ENCODE results near the gene SEMA7A.

SEMA7A gene

DNA sequence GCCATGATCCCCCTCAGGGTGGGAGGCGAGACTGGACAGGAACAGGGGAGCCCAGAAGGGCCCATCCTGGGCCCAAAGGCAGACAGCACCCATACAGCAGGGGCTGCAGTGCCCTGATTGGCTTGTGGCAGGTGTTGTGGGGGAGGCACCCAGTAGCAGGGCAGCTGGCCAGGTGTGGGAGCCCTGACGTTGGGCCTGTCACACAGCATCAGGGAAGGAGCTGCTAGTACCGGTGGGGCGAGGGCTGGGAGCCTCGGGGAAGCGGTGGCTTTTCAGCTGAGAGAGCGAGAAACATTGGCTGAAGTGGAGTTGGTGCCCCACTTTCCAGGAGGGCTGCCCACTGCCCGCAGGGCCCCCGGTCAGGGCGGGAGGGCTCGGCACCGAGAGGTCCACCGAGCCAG is 46.6 kb downstream of the SEMA7A start:
- DNase-seq (ENCODE audit: low read depth): no peak

DNA sequence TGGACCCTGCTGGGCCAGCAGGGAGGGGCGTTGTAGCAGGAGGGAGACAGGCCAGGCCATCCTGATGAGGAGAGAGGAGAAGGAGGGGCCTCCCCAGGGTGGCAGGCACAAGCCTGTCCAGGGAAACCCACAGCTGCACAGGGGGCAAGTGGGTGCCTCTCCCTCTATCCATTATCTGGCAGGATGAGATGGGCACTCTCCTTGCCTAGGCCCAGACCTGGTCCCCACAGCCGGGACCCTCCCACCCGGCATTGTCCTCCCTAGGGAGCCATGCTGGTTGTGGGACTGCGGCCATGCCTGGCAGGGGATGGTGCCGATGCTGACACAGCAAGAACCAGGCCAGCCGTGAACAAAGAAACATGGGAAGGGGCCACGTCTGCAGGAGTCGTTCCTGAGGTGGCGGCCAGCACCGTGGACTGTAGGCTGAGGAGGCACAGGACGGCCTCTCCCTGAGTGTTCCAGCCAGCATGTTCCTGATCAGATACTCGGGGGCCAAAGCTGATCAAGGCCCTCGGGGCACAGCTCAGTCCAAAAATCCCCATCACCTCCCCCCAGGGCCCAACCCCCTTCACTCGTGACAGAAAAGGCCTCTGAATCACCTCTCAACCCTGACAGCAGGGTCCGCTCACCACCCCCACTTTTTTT is 47.1 kb downstream of the SEMA7A start:
- no peak for DNase-seq (ENCODE audit: low read depth)

DNA sequence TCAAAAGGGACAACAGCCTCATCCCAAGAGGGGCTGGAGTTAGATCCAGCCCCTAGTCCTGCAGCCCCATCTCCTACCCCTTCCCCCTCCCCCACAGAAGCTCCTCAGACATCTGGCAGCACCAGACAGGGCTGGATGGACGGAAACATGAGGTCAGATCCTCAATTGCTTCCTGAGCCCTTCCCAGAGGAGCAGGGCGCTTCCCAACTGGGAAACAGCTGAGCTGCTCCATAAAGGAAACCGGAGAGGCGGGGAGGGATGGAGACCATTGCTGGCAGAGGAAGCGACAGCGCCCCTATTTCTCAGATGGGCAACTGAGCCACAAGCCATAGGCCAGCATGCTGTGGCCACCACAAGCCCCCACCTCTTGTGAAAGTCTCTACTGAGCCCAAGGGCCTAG is 48.0 kb downstream of the SEMA7A start:
- no peak for DNase-seq (ENCODE audit: low read depth)

DNA sequence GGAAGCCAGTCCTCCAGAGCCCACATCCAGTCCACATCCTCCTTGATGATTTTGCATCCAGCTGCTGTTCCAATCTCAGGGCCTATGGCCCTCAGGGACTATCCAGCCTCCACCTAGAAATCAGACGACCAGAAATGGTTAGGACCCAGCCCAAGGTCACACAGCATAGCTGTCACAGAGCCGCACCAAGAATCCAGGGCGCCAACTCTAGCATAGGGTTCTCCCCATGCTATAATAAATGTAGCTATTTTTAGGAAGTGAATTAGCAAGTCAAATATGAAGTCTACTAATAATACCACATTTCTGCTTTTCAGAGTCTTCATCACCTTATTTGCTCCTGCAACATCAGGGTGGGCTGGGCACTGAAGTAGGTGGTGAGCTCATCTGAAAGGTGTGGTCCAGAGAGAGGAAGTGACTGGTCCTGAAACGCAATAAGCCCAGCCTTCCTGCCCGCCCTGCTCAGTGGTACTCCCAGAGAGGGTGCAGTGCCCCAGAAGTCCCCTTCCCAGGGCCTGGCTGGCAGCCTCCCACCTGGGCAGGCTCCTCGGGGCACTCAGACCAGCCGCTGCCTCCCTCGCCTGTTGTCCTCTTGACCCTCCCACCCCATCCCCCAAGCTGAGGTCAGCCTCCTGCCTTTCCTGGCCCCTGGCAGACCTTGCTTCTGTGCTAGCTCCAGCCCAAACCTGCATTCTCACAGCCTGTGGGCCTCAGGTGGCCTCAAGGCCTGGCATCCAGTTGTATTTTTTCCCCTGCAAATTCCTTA is 48.7 kb downstream of the SEMA7A start:
- no peak for DNase-seq (ENCODE audit: low read depth)

DNA sequence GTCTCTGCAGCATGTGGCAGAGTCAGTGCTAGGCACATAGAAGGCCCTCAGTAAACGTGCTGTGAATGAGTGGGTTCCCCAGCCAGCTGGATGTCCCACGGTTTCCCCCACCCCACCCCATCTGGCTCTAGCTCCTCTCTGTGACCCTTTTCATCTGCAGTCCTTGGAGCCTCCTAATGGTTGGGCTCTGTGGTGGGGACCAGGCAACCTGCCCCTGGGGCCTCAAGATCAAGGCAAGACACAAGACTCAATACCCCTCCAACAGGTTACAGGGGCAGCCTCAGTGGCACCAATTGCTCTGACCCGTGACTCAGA is 49.2 kb downstream of the SEMA7A start:
- no peak for DNase-seq (ENCODE audit: low read depth)

DNA sequence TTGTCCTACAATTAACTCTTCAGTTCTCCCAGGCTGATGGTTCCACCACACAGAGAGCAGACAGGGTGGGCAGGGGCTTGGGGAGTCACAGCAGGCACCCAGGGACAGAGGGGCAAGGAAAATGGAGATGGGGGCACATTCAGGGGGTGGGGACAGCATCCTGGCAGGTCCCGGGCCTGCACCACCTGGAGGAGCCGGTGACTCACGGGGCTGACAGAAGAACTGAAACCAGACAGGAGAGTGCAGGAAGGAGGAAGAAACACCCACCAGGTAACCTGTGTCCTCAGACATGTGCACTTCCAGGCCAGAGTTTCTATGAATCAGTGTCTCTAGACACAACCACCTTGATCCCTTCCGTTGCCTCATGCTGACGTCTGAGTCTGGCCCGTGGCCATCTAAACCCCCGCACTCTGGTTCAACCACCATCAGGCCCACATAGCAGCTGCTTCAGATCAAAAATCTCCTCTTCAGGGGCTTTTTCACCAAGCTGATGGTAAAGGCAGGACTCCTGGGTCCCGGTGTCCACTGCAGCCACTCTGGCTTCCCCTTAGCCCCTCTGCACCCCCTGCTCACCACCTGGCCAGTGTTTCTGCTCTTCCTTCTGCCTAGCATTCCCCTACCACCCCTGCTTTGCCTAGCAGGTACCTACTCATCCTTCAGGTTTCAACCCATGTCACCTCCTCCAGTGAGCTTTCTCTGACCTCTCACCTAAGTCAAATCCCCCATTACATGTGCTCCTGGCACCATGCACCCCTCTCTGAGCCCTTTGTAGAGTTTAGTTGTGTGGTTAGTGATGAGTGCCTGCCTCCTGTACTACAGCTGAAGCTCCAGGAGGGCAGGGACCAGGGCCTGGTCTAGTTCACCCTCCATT is 49.8 kb downstream of the SEMA7A start:
- DNase-seq (ENCODE audit: low read depth): no peak

DNA sequence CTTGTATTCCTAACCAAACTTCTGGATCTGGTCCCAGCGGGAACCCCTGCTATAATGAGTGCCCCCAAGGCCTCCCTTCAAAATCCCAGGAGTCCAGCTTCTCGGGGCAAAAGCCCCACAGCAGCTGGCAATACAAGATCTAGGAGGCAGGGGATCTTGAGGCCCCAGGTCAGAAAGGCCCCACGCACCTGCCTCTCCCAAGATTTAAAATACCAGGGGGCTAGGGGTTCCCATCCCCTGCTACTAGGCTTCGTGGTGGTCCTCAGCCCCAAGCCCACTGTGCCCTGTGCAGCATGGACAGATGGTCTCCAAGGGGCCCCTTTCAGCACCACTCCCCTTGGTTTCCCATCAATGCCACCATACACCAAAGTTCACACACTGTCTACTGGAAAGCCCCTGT is 50.5 kb downstream of the SEMA7A start:
- no peak for DNase-seq (ENCODE audit: low read depth)

DNA sequence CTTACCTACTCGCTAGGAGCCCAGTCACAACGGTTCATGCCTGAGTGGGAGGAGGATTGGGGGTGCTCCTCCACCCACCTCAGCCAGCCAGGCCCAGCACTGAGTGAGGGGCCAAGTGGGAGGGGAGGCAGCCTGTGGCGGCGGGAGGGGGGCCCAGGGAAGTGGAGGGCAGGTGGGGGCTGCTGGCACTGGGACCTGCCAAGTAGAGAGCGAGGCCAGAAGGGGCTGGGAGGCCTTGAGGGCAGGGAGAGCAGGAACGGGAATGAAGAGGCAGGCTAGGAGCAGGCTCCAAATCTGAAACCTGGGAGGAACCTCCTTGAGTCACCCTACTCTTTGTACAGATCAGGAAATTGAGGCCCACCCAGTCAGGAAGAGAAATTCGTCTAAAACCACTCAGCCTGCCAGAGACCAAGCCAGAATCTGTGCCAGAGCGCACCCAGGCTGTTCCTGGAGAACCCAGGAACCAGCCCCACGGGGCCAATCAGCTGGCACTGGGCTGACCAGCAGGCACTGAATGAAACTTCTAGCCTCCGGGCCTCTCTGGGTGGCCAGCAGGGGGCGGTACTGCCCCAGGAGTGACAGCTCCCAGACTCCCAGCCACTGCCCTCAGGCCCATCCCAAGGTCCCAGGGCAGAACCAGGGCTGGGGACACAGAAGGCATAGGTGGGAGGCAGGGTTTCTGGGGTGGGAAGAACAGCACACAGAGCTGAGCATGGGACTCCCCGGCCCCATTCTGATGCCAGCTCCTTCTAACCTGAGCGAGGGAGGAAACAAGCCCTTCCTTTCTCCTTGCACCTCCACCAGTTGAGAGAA is 51.5 kb downstream of the SEMA7A start:
- DNase-seq (ENCODE audit: low read depth): peak; percentile 62

DNA sequence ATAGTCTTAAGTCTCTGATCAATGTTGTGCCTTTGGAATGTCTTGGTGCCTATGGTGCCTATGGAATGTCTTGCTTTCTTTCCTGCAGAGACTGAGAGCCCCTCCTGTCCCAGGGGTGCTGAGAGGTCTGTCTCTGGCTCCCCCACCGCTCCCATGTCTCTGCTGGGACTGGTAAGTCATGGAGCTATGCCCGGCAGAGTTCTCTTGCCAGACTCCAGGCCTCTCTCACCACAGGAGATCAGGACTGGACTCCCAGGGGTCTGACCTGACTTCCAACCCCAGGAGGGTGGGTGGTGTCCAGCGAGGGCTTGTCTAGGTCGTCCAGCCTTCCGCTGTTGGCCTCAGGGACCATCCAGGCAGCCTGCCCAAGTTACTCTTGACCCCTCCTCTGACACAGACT is 52.3 kb downstream of the SEMA7A start:
- DNase-seq (ENCODE audit: low read depth): no peak

DNA sequence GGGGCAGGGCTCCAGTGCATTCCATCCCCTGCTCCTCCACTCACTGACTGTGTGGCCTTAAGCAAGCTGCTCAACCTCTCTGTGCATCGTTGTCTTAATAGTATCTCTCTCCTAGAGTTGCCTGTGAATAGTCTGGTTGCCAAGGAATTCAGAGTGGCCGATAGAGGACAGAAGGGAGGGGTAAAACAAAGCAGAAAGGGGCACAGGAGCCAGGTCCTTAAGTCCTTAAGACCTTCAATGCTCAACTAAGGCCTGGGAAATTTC is 52.6 kb downstream of the SEMA7A start:
- DNase-seq (ENCODE audit: low read depth): no peak

DNA sequence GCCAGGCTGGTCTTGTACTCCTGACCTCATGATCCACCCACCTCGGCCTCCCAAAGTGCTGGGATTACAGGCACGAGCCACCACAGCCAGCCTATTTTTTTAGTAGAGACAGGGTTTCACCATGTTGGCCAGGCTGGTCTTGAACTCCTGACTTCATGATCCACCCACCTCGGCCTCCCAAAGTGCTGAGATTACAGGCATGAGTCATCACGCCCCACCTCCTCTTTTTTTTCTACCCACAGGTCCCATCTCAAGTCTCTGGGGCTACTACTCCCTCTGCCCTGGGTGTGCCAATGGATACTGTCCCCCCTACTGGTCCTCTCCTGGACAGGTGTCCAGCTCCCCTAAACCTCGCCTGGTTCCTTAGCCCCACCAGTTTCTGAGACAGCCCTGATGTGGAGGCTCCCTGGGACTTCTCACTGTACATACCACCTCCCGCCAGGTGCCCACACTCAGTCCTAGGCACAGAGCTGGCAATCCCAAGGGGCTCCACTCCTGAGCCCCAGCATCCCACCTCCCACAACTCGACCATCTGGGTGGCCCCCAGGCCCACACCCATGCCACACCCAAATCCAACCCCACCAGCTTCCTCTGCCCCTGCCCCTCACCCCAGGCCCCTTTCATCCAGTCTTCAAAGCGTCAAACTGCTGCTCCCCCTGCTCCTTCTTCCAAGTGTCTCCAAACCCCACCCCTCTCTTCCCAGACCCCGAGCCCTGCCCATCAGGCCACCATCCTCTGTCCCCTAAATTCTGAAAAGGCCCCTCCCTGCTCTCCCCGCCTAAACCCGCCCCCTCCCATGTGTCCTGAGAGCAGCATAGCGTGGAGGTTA is 53.2 kb downstream of the SEMA7A start:
- DNase-seq (ENCODE audit: low read depth): no peak

DNA sequence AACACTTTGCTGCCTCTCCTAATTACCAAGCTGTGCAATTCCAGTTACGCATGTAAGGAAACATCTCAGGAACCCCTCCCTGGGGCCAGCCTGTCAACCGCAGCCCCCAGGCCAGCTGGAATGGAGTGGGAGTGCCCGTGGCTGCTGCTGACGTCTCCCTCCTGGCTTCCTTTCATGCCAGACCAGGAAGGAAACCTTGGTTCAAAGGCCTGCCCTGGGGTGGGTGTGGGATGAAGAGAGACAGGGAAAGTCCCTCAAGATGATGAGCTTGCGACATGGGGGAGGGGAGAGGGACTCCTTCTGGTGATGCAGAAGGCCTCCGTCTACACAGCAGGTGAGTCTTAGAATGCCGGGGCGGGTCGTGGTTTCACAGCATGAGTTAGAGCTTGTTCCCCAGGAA is 54.9 kb downstream of the SEMA7A start:
- DNase-seq (ENCODE audit: low read depth): peak; percentile 88

DNA sequence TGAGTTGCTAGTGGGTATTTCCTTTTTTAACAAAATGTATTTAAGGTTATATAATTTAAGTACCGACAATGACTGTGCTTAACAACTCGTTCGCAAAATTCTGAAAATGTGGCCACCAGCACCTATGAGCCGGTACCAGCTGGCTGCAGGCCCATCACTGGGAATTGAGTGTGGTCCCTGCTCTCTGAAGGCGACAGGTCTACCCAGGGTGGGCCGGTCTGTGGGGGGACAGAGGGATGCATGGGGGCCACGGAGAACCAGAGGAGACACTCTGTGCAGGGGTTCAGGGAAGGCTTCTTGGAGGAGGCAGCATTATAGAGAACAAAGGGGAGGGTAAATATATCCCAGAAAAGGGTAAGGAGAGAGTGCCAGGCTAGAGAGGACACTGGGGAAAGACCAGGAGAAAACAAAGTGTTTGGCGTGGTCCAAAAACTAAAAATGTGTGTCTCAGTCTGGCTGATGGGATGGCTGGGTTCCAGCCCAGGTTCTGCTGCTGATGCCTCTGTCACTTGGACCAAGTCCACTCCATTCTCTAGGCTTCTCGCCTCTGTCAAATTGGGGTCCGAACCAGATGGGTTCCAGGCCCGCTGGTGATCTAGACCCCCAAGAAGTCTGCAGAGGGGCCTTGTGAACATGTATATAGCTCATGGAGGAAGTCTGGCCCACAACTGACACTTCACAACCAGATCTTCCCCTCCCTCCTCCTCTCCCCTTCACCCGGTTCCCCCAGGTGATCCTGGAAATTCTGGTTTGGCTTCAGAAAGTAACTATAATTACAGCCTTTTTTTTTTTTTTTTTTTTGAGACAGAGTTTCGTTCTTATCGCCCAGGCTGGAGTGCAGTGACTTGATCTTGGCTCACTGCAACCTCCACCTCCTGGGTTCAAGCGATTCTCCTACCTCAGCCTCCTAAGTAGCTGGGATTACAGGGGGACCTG is 55.7 kb downstream of the SEMA7A start:
- DNase-seq (ENCODE audit: low read depth): no peak

DNA sequence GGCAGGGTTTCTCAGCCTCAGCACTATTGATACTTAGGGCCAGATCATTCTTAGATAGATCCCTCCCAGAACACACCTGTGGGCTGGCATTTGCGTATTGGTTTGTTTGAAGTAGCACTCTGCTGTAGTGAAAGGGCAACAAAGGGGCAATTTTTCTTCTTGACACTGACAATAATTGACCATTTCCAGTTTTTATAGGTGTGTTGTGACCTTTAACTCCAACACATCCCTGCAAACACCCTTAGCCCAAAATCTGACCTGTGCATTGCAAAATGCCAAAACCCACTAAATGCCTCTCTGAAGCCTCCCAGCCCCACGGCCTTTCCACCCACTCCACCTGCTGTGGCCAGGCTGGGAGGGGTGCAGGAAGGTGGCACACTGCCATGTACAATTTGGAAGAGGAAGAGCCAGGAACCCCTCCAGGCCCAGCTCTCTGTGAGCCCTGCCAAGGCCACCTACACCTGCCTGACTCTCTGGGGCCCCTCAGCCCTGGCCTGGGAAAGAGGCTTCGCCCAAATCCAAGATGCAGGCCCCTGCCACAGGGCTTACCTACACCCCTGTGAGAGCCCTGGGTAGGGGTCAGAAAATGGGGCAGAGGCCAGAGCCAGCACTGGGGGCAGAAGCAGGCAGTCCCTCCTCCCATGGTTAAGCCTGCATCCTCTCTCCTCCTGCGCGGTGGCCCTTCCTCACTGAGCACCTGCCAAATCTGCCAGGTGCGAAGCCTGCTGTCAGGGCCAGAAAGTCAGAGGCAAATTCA is 56.8 kb downstream of the SEMA7A start:
- no peak for DNase-seq (ENCODE audit: low read depth)

DNA sequence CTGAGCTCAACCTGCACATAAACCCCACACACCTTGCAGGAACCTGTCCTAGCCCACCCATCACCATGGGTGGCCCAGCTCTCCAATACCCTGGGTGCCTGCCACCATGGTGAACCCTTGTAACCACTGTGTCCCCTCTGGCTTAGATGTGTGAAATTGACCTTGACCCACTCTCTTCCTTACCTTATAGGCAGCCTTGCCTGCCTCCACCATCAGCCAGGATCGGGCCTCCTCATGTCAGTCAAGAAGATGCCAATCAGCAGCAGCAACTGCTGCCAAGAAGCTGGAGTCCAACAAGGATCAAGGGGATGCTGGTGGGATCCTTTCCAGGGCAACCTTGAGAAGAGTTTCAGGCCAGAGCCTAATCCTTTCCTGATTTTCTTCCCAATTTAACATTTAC is 57.5 kb downstream of the SEMA7A start:
- no peak for DNase-seq (ENCODE audit: low read depth)

DNA sequence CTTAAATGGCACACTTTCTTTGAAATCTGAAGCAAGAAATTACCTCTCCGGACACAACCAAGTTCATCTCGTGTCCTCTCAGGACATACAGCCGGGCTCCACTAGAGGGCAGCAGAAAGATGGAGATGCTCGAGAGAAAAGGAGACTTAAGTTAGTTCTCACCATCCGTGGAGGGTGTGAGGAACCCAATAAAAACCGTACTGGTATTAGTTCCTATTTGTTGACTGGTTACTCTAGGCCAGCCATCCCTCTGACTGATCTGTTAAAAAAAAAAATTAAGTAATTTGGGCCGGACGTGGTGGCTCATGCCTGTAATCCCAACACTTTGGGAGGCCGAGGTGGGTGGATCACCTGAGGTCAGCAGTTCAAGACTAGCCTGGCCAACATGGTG is 58.5 kb downstream of the SEMA7A start:
- DNase-seq (ENCODE audit: low read depth): peak; percentile 71

DNA sequence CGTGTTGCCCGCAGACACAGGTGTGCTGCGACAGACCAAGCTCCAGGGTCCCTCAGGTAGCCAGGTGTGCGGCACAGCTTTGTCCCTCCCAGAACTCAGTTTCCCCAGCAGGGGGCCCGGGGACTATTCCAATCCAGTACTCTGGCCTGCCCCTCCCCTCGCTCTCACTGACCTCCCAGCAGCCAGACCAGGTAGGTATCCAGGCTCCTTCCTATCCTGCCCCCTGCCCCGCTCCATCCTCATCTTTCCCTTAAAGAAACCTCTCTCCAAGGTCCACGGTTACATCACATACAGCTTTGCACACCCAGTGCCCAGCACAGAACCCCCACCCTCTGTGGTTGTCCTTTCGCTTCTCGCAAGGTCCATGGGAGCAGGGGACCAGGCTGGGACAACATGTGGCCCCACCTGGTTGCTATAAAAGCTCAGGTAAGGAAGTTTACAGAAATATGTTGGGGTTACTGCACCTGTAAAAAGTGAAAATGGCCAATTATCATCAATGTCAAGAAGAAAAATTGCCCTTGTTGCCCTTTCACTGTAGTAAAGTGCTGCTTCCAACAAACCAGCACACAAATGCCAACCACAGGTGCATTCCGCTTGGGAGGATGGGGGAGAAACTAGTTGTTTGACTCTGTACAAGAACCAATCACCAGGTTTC is 59.0 kb downstream of the SEMA7A start:
- DNase-seq (ENCODE audit: low read depth): no peak

DNA sequence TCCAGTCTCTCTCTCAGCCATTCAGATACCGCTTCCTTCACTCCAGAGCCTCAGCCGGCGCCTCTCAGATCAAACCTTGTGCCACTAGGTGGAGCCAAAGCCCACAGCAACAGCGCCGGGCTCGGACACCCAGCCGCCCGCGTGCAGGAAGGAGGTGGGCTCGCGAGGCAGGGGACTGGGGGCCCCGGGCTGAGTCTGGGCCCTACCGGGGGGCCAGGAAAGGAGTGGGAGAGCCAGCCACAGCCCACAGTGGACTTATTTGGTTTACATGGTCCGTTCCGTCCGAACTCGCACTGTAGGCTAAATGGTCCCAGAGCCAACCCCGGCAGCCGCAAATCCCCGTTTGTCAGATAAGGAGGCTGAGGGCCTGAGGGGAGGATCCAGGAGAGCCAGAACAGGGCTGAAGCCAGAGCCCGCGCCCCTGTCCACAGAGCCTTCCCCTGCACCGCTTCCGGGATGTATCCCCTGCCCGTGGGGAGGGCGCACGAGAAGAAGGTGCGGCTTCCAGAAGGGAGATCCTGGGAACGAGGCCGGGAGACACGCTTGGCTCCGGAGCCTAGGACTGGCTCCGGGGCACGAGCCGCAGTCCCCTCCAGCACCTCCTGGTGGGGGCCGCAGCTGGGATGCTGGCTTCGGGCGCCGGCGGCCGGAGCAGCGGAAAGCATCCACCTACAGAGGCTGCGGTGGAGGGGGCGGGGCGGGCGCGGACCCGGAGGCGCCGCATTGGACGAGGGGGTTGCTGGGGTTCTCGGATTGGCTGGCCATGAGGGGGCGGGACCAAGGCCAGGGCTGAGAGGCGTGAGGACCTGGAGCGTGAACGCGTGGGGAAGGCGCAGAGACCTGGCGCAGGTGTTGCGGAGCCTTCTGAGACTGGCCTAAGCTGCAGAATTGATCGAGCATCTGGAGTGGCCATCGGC is 59.8 kb downstream of the SEMA7A start:
- DNase-seq (ENCODE audit: low read depth): peak; percentile 78

Data from amniotic epithelial cell (primary cell).